MM.1S (cell line): Measurements from ENCODE around the gene FARSA.
"Not testable (repeated sequence)": the region's sequence is repeated elsewhere in the genome, so short reads cannot be mapped to it uniquely, and the experiment has no call there.

Experiments
- DNase-seq: peaks from one replicate; pipeline ENCODE4 v3.0.0-alpha.2; 2015
- H2AFZ ChIP-seq: fragments of 300-600 bp; sonication (generic); 2 replicates; pipeline ENCODE4 v1.6.0; 2016; ENCODE audit warnings: antibody characterized with exemption, low read length
- H3F3A ChIP-seq: fragments of 300-600 bp; sonication (generic); 2 replicates; pipeline ENCODE4 v1.6.1; 2016; ENCODE audit warnings: mild to moderate bottlenecking, antibody characterized with exemption, low read length, moderate library complexity, mixed read lengths; ENCODE audit not compliant: insufficient read depth
- H3K27ac ChIP-seq: fragments of 300-600 bp; sonication (generic); 2 replicates; pipeline ENCODE4 v1.5.1; 2016; ENCODE audit warnings: mild to moderate bottlenecking, low read length
- H3K27me3 ChIP-seq: fragments of 300-600 bp; sonication (generic); replicated peaks from 2 replicates; pipeline ENCODE4 v1.6.0; 2016; ENCODE audit warnings: low read length; ENCODE audit not compliant: insufficient read depth
- H3K36me3 ChIP-seq: fragments of 300-600 bp; sonication (generic); replicated peaks from 2 replicates; pipeline ENCODE4 v1.6.1; 2016; ENCODE audit warnings: mild to moderate bottlenecking, low read length, mixed read lengths; ENCODE audit not compliant: insufficient read depth
- H3K4me1 ChIP-seq: fragments of 300-600 bp; sonication (generic); 2 replicates; pipeline ENCODE4 v1.6.1; 2016; ENCODE audit warnings: low read length, mixed read lengths
- H3K4me2 ChIP-seq: fragments of 300-600 bp; sonication (generic); 2 replicates; pipeline ENCODE4 v1.6.0; 2016; ENCODE audit warnings: low read depth, low read length
- H3K4me3 ChIP-seq: fragments of 300-600 bp; sonication (generic); 2 replicates; pipeline ENCODE4 v1.5.1; 2016; ENCODE audit warnings: low read length, mixed read lengths
- H3K79me2 ChIP-seq: fragments of 300-600 bp; sonication (generic); 2 replicates; pipeline ENCODE4 v1.6.1; 2016; ENCODE audit warnings: mixed run types, low read length, mixed read lengths
- H3K9ac ChIP-seq: fragments of 300-600 bp; sonication (generic); 2 replicates; pipeline ENCODE4 v1.6.1; 2016; ENCODE audit warnings: low read length, mixed read lengths
- H3K9me2 ChIP-seq: fragments of 300-600 bp; sonication (generic); replicated peaks from 2 replicates; pipeline ENCODE4 v1.6.1; 2016; ENCODE audit warnings: mild to moderate bottlenecking, low read length, mixed read lengths; ENCODE audit not compliant: insufficient read depth
- H3K9me3 ChIP-seq: fragments of 300-600 bp; sonication (generic); replicated peaks from 2 replicates; pipeline ENCODE4 v1.6.1; 2016; ENCODE audit warnings: mild to moderate bottlenecking, low read length, mixed read lengths; ENCODE audit not compliant: insufficient read depth
- H4K20me1 ChIP-seq: fragments of 300-600 bp; sonication (generic); 2 replicates; pipeline ENCODE4 v1.6.1; 2016; ENCODE audit warnings: mild to moderate bottlenecking, low read length, moderate library complexity, mixed read lengths; ENCODE audit not compliant: insufficient read depth
- CTCF ChIP-seq: fragments of 300-600 bp; sonication (generic); IDR thresholded peaks from 2 replicates; pipeline ENCODE4 v1.5.1; 2016; ENCODE audit warnings: antibody characterized with exemption, low read length, mixed read lengths
- EZH2 ChIP-seq: fragments of 300-600 bp; sonication (generic); optimal IDR thresholded peaks from 2 replicates; pipeline ENCODE3; 2017; ENCODE audit warnings: low read depth, mild to moderate bottlenecking, antibody characterized with exemption, low read length, mixed read lengths
- EZH2phosphoT487 ChIP-seq: fragments of 300-600 bp; sonication (generic); IDR thresholded peaks from 2 replicates; pipeline ENCODE4 v1.6.1; 2018; ENCODE audit warnings: antibody characterized with exemption, low read length

FARSA gene

DNA sequence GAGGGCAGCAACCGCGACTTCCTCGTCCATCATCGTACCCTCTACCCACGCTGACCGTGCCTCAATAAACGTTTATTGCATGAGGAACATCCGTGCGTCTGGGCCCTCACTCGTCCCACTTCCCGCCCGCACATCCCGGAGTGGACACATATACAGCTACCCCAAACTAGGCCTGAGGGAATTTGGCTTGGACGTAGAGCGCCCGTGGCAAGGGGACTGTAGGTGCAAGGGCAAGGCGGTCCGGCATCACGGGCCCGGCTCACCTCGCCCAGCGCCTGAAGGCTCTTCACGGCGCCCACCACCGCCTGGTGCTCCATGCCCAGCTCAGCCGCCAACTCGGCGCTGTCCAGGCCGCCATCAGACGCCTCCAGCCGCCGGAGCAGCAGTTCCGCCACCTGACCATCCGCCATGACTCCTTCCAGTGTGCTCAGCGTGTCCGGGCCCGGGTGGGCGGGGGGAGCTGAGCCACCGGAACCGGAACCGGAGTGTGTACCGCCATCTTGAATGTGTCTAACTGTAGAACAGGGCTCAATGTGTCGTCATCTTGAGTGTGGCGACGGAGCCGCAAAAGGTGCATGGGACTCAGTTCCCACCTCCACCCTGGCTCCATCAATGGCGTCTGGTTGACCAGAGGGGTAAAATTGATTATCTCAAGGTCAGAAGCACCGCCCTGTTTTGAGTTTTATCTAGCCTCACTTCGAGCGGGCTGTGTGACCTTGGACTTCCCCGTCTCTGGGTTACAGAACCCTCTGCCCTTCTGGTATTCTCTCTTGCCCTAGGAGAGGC is at the start of gene FARSA:
Gene FARSA, minus strand, starts transcription at position 425 of the 786 bp plus-strand sequence. Its CDS starts 15 bp downstream, at position 410.
- Histone ChIP-seq H3K9me3 (no peaks in the 10 kb centered on the region), H3K4me3 (peak within 1 kb of the TSS; percentile 94), H3K27ac (peak within 1 kb of the TSS; percentile 43), H3K27me3 (no peaks in the 10 kb centered on the region), H3F3A (peaks cover 20% of the 10 kb centered on the region), H3K9ac (peak within 1 kb of the TSS; percentile 90), H3K4me2 (peak within 1 kb of the TSS; percentile 70), H3K79me2 (peaks cover 46% of the 10 kb centered on the region), H4K20me1 (no peaks in the 10 kb centered on the region), H3K36me3 (no peaks in the 10 kb centered on the region), H2AFZ (peak within 1 kb of the TSS; percentile 99), H3K9me2 (no peaks in the 10 kb centered on the region), H3K4me1 (peaks cover 18% of the 10 kb centered on the region)
- peak; percentile 94 for DNase-seq
- TF ChIP-seq EZH2, result no peak
- no peak for TF ChIP-seq EZH2phosphoT487
- TF ChIP-seq CTCF, result no peak

DNA sequence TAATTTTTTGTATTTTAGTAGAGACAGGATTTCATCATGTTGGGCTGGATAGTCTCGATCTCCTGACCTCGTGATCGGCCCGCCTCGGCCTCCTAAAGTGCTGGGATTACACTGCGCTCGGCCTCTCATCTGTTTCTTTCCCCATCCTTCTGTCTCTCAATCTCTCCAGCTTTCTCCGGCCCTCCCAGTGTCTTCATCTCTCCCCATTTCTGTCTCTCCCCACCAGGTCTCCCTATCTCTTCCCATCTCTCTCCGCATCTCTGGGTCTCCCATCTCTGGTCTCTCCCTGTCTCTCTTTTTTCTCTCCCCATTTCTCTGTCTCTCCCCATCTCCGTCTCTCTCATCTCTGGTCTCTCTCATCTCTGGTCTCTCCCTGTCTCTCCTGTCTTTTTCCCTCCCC is 49.6 kb upstream of the FARSA start:
- H3K9me3 ChIP-seq, result no peaks in the 10 kb centered on the region
- H3K9me2 ChIP-seq, result no peaks in the 10 kb centered on the region
- peak overlapping the region; percentile 67 for H3K4me2 ChIP-seq
- H4K20me1 ChIP-seq, result no peaks in the 10 kb centered on the region
- peaks cover 32% of the 10 kb centered on the region for H3K4me1 ChIP-seq
- peaks cover 37% of the 10 kb centered on the region for H3K27me3 ChIP-seq
- H3K9ac ChIP-seq, result no peak overlapping the region
- DNase-seq, result no peak
- H3K36me3 ChIP-seq, result no peaks in the 10 kb centered on the region
- peak overlapping the region; percentile 48; the same call in 1 of the 2 replicates for H3K4me3 ChIP-seq
- no peaks in the 10 kb centered on the region for H3K79me2 ChIP-seq
- no peak overlapping the region for H3K27ac ChIP-seq
- H2AFZ ChIP-seq, result 0 out of 2 replicates have a peak overlapping the region, but pooled peaks have one; percentile 17
- H3F3A ChIP-seq, result no peaks in the 10 kb centered on the region
- TF ChIP-seq EZH2 (no peak), EZH2phosphoT487 (no peak), CTCF (no peak)

DNA sequence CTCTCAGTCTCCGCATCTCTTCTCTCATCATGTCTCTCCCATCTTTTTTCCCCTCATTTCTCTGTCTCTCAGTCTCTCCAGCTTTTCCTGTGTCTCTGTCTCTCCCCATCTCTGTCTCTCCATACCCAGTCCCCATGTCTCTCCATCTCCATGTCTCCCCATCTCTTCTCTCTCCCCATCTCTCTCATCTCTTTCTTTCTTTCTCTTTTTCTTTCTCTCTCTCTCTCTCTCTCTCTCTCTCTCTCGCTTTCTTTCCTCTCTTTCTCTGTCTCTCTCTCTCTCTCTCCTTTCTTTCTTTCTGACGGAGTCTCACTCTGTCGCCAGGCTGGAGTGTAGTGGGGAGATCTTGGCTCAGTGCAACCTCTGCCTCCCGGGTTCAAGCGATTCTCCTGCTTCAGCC is 49.1 kb upstream of the FARSA start:
- H3K9me3 ChIP-seq, result no peaks in the 10 kb centered on the region
- no peaks in the 10 kb centered on the region for H3K9me2 ChIP-seq
- H3K36me3 ChIP-seq, result no peaks in the 10 kb centered on the region
- H3F3A ChIP-seq, result no peaks in the 10 kb centered on the region
- no peak overlapping the region for H3K4me3 ChIP-seq
- H3K4me2 ChIP-seq, result peak overlapping the region; percentile 67; the same call in 1 of the 2 replicates
- no peak for DNase-seq
- no peak overlapping the region for H3K9ac ChIP-seq
- H3K4me1 ChIP-seq, result peaks cover 27% of the 10 kb centered on the region
- H3K27ac ChIP-seq, result no peak overlapping the region
- no peaks in the 10 kb centered on the region for H3K79me2 ChIP-seq
- peaks cover 37% of the 10 kb centered on the region for H3K27me3 ChIP-seq
- H2AFZ ChIP-seq, result no peak overlapping the region
- TF ChIP-seq EZH2, result no peak
- TF ChIP-seq EZH2phosphoT487, result no peak
- H4K20me1 ChIP-seq, result no peaks in the 10 kb centered on the region

GRCh38 chr19:12979974-12980373 is 46.5 kb upstream of the FARSA start:
- DNase-seq, result no peak
- no peak for TF ChIP-seq EZH2
- no peak for TF ChIP-seq CTCF
- no peak for TF ChIP-seq EZH2phosphoT487

DNA sequence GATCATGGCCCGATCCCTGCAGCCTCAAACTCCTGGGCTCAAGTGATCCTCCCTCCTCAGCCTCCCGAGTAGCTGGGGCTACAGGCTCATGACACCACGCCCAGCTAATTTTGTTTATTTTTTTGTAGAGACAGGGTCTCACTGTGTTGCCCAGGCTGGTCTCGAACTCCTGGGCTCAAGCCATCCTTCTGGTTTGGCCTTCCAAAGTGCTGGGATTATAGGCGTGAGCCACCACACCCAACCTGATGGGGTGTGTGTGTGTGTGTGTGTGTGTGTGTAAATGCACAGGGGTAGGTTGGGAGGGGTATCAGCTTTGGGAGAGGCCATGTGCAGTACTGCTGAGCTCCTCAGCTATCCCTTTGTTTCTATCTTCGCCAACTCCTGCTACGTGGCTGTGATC is 42.6 kb upstream of the FARSA start:
- not testable (repeated sequence) for H3K9ac ChIP-seq, H3K4me3 ChIP-seq, H3K9me3 ChIP-seq, H3K4me2 ChIP-seq, H3K79me2 ChIP-seq, H3K4me1 ChIP-seq, H3K27ac ChIP-seq, H2AFZ ChIP-seq, DNase-seq, H3K9me2 ChIP-seq, H3K36me3 ChIP-seq, H4K20me1 ChIP-seq, H3F3A ChIP-seq
- peaks cover 49% of the 10 kb centered on the region for H3K27me3 ChIP-seq

More at GRCh38 chr19:12979974-12980373, 46.5 kb upstream of the FARSA start:
- no peaks in the 10 kb centered on the region for H4K20me1 ChIP-seq
- no peak overlapping the region for H3K9ac ChIP-seq
- H3K9me3 ChIP-seq, result no peaks in the 10 kb centered on the region
- H3K9me2 ChIP-seq, result no peaks in the 10 kb centered on the region
- H3K4me2 ChIP-seq, result no peak overlapping the region
- H2AFZ ChIP-seq, result no peak overlapping the region
- H3K27ac ChIP-seq, result no peak overlapping the region
- H3K4me1 ChIP-seq, result peaks cover 11% of the 10 kb centered on the region
- H3K79me2 ChIP-seq, result no peaks in the 10 kb centered on the region
- no peaks in the 10 kb centered on the region for H3K36me3 ChIP-seq
- no peaks in the 10 kb centered on the region for H3F3A ChIP-seq
- H3K27me3 ChIP-seq, result peaks cover 55% of the 10 kb centered on the region
- H3K4me3 ChIP-seq, result no peak overlapping the region
